OCI-LY1 (cell line): ENCODE data around the gene COMMD3.
A peak's percentile ranks its signal among the peaks of the same experiment; 100 is the strongest.

ENCODE experiments used
- H2AFZ ChIP-seq: fragments of 200-600 bp; sonication (generic), shearing (Covaris generic); 2 replicates; pipeline ENCODE4 v1.6.0; 2014; ENCODE audit warnings: antibody characterized with exemption, mild to moderate bottlenecking, low read length
- H3F3A ChIP-seq: fragments of 200-600 bp; sonication (generic), shearing (Covaris generic); 2 replicates; pipeline ENCODE4 v1.6.0; 2014; ENCODE audit warnings: mild to moderate bottlenecking, antibody characterized with exemption, low read length, moderate library complexity; ENCODE audit not compliant: insufficient read depth
- H3K27ac ChIP-seq: fragments of 200-600 bp; sonication (generic); 2 replicates; pipeline ENCODE4 v1.5.1; 2014; ENCODE audit warnings: low read length, mixed run types, mild to moderate bottlenecking, low read depth; ENCODE audit not compliant: poor library complexity, severe bottlenecking
- H3K27me3 ChIP-seq: fragments of 200-600 bp; sonication (generic); 2 replicates; pipeline ENCODE4 v1.6.0; 2014; ENCODE audit warnings: antibody characterized with exemption, mild to moderate bottlenecking, low read length, moderate library complexity; ENCODE audit not compliant: insufficient read depth
- H3K36me3 ChIP-seq: fragments of 200-600 bp; sonication (generic); 2 replicates; pipeline ENCODE4 v1.6.1; 2014; ENCODE audit warnings: mild to moderate bottlenecking, antibody characterized with exemption, low read length, moderate library complexity, mixed read lengths; ENCODE audit not compliant: insufficient read depth
- H3K4me1 ChIP-seq: fragments of 200-600 bp; sonication (generic); 2 replicates; pipeline ENCODE4 v1.5.1; 2014; ENCODE audit warnings: mild to moderate bottlenecking, low read length, moderate library complexity; ENCODE audit not compliant: insufficient read depth, severe bottlenecking
- H3K4me2 ChIP-seq: fragments of 200-600 bp; sonication (generic), shearing (Covaris generic); 2 replicates; pipeline ENCODE4 v1.6.1; 2014; ENCODE audit warnings: low read length
- H3K4me3 ChIP-seq: fragments of 200-600 bp; sonication (generic); 2 replicates; pipeline ENCODE4 v1.5.1; 2014; ENCODE audit warnings: low read length, low read depth, mild to moderate bottlenecking, mixed read lengths; ENCODE audit not compliant: poor library complexity, severe bottlenecking
- H3K79me2 ChIP-seq: fragments of 200-600 bp; shearing (Covaris generic); 2 replicates; pipeline ENCODE4 v1.6.1; 2016; ENCODE audit warnings: mixed run types, low read length, mixed read lengths; ENCODE audit not compliant: insufficient read depth
- H3K9ac ChIP-seq: fragments of 200-600 bp; sonication (generic), shearing (Covaris generic); 2 replicates; pipeline ENCODE4 v1.6.1; 2014; ENCODE audit warnings: mild to moderate bottlenecking, low read length, mixed read lengths
- H3K9me2 ChIP-seq: fragments of 200-600 bp; sonication (generic), shearing (Covaris generic); 2 replicates; pipeline ENCODE4 v1.6.1; 2014; ENCODE audit warnings: low read depth, mild to moderate bottlenecking, low read length, mixed read lengths
- H3K9me3 ChIP-seq: fragments of 200-600 bp; shearing (Covaris generic); 2 replicates; pipeline ENCODE4 v1.6.1; 2014; ENCODE audit warnings: low read length, mixed read lengths
- H4K20me1 ChIP-seq: fragments of 200-600 bp; sonication (generic), shearing (Covaris generic); 2 replicates; pipeline ENCODE4 v1.6.0; 2016; ENCODE audit warnings: mild to moderate bottlenecking, low read length; ENCODE audit not compliant: insufficient read depth
- EZH2 ChIP-seq: fragments of 200-600 bp; sonication (generic), shearing (Covaris generic); IDR thresholded peaks from 2 replicates; pipeline ENCODE4 v1.8.0; 2017; ENCODE audit warnings: borderline replicate concordance, mixed run types, mild to moderate bottlenecking, antibody characterized with exemption, low read length, moderate library complexity, mixed read lengths
- TF ChIP-seq, protein P1 (sequence below): fragments of 200-600 bp; sonication (generic), shearing (Covaris generic); IDR thresholded peaks from 2 replicates; pipeline ENCODE4 v1.5.1; 2017; ENCODE audit warnings: mild to moderate bottlenecking, antibody characterized with exemption, low read length, moderate library complexity, mixed read lengths

Gene COMMD3

GRCh38 chr10:22316286-22317075 lies at the start of gene COMMD3:
COMMD3 (plus strand) TSS chr10:22316388; CDS start chr10:22316418, 30 bp downstream.
- Histone ChIP-seq H3K4me1 (peaks cover 30% of the 10 kb centered on the region), H3K9me2 (no peaks in the 10 kb centered on the region), H3K9me3 (no peaks in the 10 kb centered on the region), H3K4me2 (peak within 1 kb of the TSS; percentile 87), H3K9ac (peak within 1 kb of the TSS; percentile 74), H4K20me1 (no peaks in the 10 kb centered on the region; the same call in 1 of the 2 replicates), H3K27ac (peak within 1 kb of the TSS; percentile 54), H3K36me3 (peaks cover 6% of the 10 kb centered on the region; the same call in 1 of the 2 replicates), H3K4me3 (peak within 1 kb of the TSS; percentile 83), H3K27me3 (no peaks in the 10 kb centered on the region), H2AFZ (peak within 1 kb of the TSS; percentile 56; the same call in 1 of the 2 replicates), H3F3A (no peaks in the 10 kb centered on the region), H3K79me2 (no peaks in the 10 kb centered on the region)
- TF ChIP-seq, protein P1, sequence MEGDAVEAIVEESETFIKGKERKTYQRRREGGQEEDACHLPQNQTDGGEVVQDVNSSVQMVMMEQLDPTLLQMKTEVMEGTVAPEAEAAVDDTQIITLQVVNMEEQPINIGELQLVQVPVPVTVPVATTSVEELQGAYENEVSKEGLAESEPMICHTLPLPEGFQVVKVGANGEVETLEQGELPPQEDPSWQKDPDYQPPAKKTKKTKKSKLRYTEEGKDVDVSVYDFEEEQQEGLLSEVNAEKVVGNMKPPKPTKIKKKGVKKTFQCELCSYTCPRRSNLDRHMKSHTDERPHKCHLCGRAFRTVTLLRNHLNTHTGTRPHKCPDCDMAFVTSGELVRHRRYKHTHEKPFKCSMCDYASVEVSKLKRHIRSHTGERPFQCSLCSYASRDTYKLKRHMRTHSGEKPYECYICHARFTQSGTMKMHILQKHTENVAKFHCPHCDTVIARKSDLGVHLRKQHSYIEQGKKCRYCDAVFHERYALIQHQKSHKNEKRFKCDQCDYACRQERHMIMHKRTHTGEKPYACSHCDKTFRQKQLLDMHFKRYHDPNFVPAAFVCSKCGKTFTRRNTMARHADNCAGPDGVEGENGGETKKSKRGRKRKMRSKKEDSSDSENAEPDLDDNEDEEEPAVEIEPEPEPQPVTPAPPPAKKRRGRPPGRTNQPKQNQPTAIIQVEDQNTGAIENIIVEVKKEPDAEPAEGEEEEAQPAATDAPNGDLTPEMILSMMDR, result no peak
- no peak for TF ChIP-seq EZH2

DNA sequence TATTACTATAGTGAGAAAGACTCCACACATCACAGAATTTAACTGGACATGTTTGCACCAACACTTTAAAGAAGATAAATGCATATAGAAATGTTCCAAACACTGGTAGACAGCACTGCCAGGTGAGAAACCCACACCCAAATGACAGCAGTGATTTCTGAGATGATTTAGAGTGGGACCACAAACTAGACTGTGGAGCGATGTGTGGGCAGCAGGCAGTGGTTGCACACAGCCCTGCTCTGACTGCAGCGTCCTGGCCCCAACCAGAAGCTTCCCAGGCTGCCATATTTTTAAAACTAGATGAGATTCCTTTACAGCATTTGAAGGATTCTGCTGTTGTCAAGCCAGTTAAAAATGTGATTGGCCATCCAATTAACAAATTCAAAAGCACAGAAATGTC lies 47.7 kb upstream of the COMMD3 start:
- no peaks in the 10 kb centered on the region for H3K9me3 ChIP-seq
- H3K27ac ChIP-seq, result no peak overlapping the region
- H3K9ac ChIP-seq, result no peak overlapping the region
- no peaks in the 10 kb centered on the region for H3K79me2 ChIP-seq
- no peak overlapping the region for H3K4me2 ChIP-seq
- no peaks in the 10 kb centered on the region; the same call in 1 of the 2 replicates for H3K27me3 ChIP-seq
- no peak overlapping the region for H2AFZ ChIP-seq
- TF ChIP-seq, protein P1, result no peak
- TF ChIP-seq EZH2, result no peak
- no peaks in the 10 kb centered on the region for H3K4me1 ChIP-seq
- H3K9me2 ChIP-seq, result no peaks in the 10 kb centered on the region
- H3K36me3 ChIP-seq, result no peaks in the 10 kb centered on the region
- H3F3A ChIP-seq, result no peaks in the 10 kb centered on the region
- H3K4me3 ChIP-seq, result no peak overlapping the region
- H4K20me1 ChIP-seq, result no peaks in the 10 kb centered on the region

- Histone ChIP-seq H3K4me2 (no peak overlapping the region), H2AFZ (no peak overlapping the region), H3K9me2 (no peaks in the 10 kb centered on the region), H3K27ac (no peak overlapping the region), H3K27me3 (no peaks in the 10 kb centered on the region), H3K9me3 (no peaks in the 10 kb centered on the region), H4K20me1 (no peaks in the 10 kb centered on the region), H3K4me1 (no peaks in the 10 kb centered on the region), H3K79me2 (no peaks in the 10 kb centered on the region), H3F3A (no peaks in the 10 kb centered on the region), H3K36me3 (no peaks in the 10 kb centered on the region), H3K9ac (no peak overlapping the region), H3K4me3 (no peak overlapping the region)
- no peak for TF ChIP-seq EZH2
- TF ChIP-seq, protein P1, result no peak
These were observed 44.4 kb upstream of the COMMD3 start for GRCh38 chr10:22271786-22272185.
